IPS-18a (cell line): ENCODE data around the gene MAML2.

ENCODE experiments used
- H3K27ac ChIP-seq: one replicate; pipeline ENCODE4 v1.5.1; 2013; ENCODE audit warnings: low read length
- H3K27me3 ChIP-seq: one replicate; pipeline ENCODE4 v1.6.1; 2013; ENCODE audit warnings: mild to moderate bottlenecking, low read length; ENCODE audit not compliant: control insufficient read depth, insufficient read depth
- H3K36me3 ChIP-seq: one replicate; pipeline ENCODE4 v1.6.1; 2013; ENCODE audit warnings: low read depth, low read length; ENCODE audit not compliant: control insufficient read depth
- H3K4me1 ChIP-seq: one replicate; pipeline ENCODE4 v1.6.1; 2013; ENCODE audit warnings: low read depth, low read length; ENCODE audit not compliant: control insufficient read depth
- H3K4me3 ChIP-seq: one replicate; pipeline ENCODE4 v1.5.1; 2013; ENCODE audit warnings: low read length
- H3K9ac ChIP-seq: one replicate; pipeline ENCODE4 v1.6.1; 2013; ENCODE audit warnings: mild to moderate bottlenecking, low read length, moderate library complexity
- H3K9me3 ChIP-seq: one replicate; pipeline ENCODE4 v1.6.1; 2013; ENCODE audit warnings: low read depth, low read length; ENCODE audit not compliant: control insufficient read depth

Gene MAML2

DNA sequence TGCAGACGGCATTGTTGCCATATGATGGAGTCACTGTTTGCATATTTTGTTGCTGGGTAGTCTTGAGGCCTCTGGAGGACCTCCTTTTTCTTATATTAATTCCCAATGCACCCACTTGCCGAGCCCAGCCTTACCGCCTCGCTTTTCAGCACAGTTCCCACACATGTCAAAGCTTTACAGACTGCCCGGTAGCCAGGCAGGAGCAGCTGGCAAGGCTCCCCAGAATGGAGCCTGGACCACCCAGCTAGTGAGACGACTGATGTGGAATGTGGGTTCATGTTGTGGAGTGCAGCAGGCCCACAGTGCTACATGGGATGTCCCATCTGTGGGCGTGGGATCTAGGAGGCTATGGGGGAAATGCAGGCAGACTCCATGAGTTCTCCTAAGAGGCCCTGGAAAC is 319.7 kb downstream of the MAML2 start:
- Histone ChIP-seq H3K4me3 (no peak overlapping the region), H3K4me1 (peaks cover 7% of the 10 kb centered on the region), H3K9ac (no peak overlapping the region), H3K27me3 (no peaks in the 10 kb centered on the region), H3K9me3 (no peaks in the 10 kb centered on the region), H3K36me3 (no peaks in the 10 kb centered on the region), H3K27ac (no peak overlapping the region)

DNA sequence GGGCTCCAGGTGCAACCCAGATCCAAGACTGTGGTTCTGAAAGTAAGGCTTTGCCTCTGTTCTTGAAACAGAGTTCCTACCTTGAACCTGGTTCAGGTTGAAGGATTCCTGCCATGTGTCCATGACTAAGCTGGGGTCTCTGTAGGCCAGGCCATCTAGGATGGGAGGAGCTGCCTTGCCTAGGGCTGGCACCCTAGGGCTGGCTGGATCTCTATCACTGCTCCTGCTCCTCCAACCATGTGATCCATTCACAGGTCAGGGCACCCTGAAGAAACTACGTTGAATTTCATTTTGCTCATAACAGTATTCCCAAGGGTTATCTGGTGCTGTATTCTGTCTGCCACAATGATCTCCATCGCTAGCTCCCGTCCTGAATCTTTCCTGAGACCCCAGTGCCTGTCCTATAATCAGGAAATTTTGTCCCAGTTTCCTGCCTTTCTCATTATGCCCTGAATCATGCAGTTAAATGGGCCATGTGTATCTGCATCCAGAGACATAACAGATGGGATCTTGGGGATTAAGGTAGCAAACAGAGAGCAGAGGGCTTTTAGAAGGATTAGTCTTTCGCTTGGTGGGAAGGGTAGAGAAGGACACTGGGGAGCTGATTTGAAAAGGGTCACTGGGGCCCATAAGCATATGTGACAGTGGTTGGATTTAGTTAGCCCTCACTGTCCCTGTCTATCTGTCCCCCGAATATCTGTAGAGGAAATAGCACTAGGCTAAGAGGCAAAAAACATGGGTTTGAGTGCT is 320.9 kb downstream of the MAML2 start:
- H3K4me1 ChIP-seq: peaks cover 7% of the 10 kb centered on the region
- H3K9me3 ChIP-seq: no peaks in the 10 kb centered on the region
- no peak overlapping the region for H3K4me3 ChIP-seq
- H3K36me3 ChIP-seq: no peaks in the 10 kb centered on the region
- no peaks in the 10 kb centered on the region for H3K27me3 ChIP-seq
- no peak overlapping the region for H3K9ac ChIP-seq
- no peak overlapping the region for H3K27ac ChIP-seq

DNA sequence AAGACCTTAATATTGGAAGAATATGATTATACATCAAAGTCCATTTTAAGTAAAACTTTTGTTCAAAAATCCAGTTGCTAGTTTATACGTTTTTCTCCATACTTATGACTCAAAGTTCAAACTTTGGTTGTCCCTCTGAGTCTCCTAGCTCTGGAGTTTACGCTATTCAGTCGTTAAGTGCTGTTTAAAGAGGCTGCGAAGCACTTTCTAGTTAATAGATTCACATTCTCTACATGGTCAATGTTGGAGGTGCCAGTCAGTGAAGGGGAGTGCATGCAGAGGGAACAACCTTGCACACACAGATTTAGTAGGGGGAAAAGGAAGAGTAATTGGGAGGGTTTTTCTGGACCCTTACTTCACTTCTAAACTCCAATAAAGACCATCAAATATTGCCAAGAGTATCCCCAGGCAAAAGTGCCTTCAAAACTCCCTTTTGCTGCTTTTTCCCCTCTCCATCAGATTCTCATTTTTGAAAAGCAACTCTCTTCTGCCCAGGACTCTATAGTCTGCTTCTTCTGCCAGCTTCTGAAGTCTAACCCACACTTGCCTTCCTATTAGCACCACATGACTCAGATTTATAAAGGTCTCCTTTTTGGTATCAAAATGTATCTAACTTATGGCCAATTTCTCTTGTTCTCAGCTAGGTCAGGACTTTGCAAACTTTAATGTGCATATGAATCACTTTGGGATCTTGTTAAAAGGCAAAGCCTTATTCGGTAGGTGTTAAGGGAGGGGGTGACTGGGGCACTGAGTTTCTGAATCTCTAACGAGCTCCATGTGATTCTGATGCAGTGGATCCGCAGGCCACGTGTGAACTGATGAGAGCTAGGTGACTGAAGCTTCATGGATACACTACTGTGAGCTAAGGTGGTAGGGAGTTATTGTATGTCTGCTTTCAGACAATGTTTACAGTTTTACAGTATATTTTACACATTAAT is 322.9 kb downstream of the MAML2 start:
- Histone ChIP-seq H3K4me3 (no peak overlapping the region), H3K4me1 (peaks cover 11% of the 10 kb centered on the region), H3K9ac (no peak overlapping the region), H3K27me3 (no peaks in the 10 kb centered on the region), H3K27ac (no peak overlapping the region), H3K9me3 (no peaks in the 10 kb centered on the region), H3K36me3 (no peaks in the 10 kb centered on the region)

DNA sequence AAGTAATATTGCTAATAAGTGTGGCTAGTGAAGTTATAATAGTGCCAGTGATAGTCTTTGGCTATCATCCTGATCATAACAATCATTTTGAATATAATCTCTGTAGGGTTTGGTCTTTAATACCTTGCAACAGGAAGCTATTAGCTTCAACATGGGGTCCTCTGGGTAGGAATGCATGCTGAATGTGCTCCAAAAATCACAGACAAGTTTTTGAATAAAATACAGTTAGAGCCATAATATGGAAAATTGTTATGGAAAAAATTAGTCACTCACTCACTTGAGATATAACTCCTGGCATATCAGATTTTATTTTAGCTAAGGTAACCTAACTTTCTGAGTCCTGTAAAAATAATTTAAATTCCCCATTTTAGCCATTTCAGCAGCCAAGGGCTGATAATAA is 323.7 kb downstream of the MAML2 start:
- Histone ChIP-seq H3K27ac (no peak overlapping the region), H3K4me3 (no peak overlapping the region), H3K27me3 (no peaks in the 10 kb centered on the region), H3K4me1 (peaks cover 17% of the 10 kb centered on the region), H3K9ac (no peak overlapping the region), H3K36me3 (no peaks in the 10 kb centered on the region), H3K9me3 (no peaks in the 10 kb centered on the region)

DNA sequence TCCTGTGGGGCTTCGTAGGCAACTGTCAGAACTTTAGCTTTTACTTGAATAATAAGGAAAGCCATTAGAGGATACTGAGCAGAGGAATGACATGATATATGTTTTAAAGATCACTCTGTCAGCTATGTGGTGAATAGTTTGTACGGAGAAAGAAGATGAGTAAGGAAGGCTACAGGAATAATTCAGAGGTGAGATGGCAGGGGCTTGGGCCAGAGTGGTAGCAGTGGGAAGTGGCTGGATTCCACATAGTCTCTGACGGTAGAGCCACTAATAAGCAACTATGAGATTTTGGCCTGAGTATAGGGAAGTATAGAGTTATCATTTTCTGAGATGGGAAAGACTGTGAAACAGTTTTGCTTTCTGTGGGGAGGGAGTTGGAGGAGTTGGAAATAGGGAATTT is 325.1 kb downstream of the MAML2 start:
- H3K9me3 ChIP-seq: no peaks in the 10 kb centered on the region
- peaks cover 30% of the 10 kb centered on the region for H3K4me1 ChIP-seq
- no peak overlapping the region for H3K27ac ChIP-seq
- H3K27me3 ChIP-seq: no peaks in the 10 kb centered on the region
- no peak overlapping the region for H3K4me3 ChIP-seq
- H3K9ac ChIP-seq: no peak overlapping the region
- no peaks in the 10 kb centered on the region for H3K36me3 ChIP-seq

DNA sequence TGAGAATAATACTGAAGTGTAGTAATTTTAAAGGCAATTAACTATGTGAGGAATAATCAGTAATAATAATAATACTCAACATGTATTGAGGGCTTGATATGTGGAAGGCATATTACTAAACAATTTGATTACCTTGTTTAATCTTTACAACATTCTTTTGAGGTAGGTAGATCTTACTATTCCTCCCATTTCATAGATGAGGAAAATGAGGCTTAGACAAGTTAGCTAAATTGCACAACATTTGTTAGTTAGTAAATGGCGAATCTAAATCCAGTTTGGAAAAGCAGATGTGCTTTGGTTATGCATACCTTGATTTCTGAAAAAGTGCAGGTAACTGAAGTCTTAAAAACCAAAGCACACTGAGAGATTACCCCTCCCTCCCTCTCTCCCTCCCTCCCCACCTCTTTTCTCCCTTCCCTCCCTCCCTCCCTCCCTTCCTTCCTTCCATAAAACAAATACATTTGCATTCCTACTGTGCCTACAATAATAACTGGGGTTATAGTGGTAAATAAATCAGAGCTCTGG is 326.0 kb downstream of the MAML2 start:
- Histone ChIP-seq H3K9ac (no peak overlapping the region), H3K4me1 (peaks cover 35% of the 10 kb centered on the region), H3K27me3 (no peaks in the 10 kb centered on the region), H3K27ac (no peak overlapping the region), H3K36me3 (no peaks in the 10 kb centered on the region), H3K4me3 (no peak overlapping the region), H3K9me3 (no peaks in the 10 kb centered on the region)

DNA sequence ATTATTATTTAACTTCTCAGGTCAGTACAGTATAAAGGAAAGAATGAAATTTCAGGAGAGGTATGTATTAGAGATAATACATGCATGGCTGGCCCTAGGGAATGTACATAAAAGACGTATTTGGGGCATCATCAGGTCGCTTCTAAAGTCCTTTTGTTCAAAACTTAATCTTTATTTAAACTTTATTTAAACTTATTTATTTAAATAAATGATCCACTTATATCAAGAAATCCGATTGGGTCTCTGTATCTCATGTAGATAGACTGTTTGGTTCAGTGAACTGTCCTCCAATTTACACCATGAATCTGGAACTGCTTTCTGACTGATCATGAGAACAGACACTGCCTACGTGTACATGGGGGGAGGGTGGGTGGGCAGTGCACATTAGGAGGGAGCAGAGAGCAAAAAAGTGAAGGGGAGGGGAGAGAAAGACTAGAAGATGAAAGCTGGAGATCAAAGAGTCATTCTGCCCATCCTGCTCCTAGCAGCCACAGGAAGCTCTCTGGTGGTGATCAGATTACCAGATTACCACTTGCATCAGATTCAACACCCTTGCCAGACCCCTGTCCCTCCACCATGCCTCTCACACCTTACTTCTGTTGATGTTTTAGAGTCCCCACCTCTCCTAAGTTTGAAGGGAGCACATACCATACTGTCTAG is 327.0 kb downstream of the MAML2 start:
- Histone ChIP-seq H3K4me3 (no peak overlapping the region), H3K9ac (no peak overlapping the region)

DNA sequence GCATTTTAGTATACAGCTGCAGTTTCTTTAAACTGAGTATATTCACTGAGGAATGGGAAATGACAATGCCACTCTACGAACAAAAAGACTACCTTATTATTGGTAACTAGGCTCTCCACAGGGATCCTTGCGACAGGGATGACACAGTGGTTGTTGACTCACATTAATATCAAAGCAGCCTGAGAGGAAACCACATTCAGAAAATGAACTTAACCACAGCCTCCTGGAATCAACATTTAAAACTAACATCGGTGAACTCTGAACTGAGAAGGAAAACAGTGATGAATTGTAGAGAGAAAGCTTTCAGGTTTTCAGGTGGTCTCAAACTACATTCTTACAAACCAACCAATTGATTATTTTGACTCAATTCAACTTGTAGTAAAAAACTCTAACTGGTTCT is 328.8 kb downstream of the MAML2 start:
- H3K9me3 ChIP-seq: no peaks in the 10 kb centered on the region
- H3K27ac ChIP-seq: no peak overlapping the region
- no peaks in the 10 kb centered on the region for H3K36me3 ChIP-seq
- H3K27me3 ChIP-seq: no peaks in the 10 kb centered on the region
- no peak overlapping the region for H3K4me3 ChIP-seq
- H3K9ac ChIP-seq: no peak overlapping the region
- peaks cover 30% of the 10 kb centered on the region for H3K4me1 ChIP-seq

More for the DNA sequence above, 327.0 kb downstream of the MAML2 start:
- Histone ChIP-seq H3K27me3 (no peaks in the 10 kb centered on the region), H3K27ac (no peak overlapping the region), H3K36me3 (no peaks in the 10 kb centered on the region), H3K4me1 (peaks cover 37% of the 10 kb centered on the region), H3K9me3 (no peaks in the 10 kb centered on the region)

DNA sequence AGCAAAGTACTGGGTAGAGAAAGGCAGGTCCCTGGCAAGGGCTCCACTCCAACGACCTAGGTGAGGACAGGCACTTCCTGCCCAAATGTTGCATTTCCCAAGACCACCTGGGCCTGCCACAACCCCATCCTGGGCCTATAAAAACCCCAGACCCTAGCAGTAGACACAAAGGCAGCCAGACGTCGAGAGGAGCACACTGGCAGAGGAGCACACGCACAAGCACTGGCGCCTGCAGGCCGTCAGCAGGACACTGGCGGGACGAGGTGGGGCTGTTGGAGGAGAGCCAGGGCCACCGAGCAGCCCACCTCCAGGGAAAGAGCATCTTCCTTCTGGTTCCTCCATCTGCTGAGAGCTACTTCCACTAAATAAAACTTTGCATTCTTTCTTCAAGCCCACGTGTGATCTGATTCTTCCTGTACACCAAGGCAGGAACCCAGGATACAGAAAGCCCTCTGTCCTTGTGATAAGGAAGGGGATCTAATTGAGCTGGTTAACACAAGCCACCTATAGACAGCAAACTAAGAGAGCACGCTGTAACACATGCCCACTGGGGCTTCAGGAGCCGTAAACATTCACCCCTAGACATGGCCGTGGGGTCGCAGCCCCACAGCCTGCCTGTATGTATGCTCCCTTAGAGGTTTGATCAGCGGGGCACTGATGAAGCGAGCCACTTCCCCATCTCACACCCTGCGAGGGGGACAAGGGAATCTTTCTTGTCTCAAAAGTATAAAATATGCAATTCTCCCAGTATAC is 329.4 kb downstream of the MAML2 start:
- Histone ChIP-seq H3K4me1 (peaks cover 30% of the 10 kb centered on the region), H3K9ac (no peak overlapping the region), H3K9me3 (no peaks in the 10 kb centered on the region), H3K27me3 (no peaks in the 10 kb centered on the region), H3K27ac (no peak overlapping the region), H3K4me3 (no peak overlapping the region), H3K36me3 (no peaks in the 10 kb centered on the region)

DNA sequence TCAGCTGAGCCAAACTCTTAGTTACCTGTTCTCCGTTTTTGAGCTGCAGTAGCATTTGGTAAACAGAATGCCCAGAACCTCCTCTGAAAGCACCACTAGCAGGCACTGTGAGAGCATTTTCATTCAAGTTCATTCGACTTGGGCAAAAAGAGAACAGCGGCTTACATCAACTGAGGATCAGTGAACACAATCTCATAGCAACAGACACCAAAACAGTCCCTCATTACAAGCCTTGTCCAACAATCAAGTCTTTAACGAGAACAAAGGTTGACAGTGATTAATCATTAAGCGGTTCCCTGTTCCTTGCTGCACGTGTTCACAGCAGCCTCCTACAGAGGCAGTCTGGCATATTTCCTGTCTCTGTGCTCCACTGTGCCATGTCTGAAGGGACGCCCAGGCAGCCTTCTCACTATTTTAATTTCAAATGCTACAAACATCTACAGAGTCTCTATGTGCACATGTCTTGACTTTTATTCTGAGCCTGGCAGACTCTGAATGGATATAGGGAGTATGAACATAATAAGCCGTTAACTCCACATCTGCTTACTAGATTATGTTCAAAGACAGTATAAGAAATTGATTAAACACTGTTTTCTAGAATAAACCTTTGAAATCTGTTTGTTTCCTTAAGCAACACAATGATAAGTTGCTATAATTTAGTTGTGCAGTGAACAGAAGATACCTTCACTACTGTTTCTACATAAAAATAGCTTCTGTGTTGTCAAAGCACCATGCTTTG is 330.7 kb downstream of the MAML2 start:
- Histone ChIP-seq H3K9me3 (no peaks in the 10 kb centered on the region), H3K36me3 (no peaks in the 10 kb centered on the region), H3K27me3 (no peaks in the 10 kb centered on the region), H3K27ac (no peak overlapping the region), H3K4me1 (peaks cover 30% of the 10 kb centered on the region), H3K4me3 (no peak overlapping the region), H3K9ac (no peak overlapping the region)
